ENCODE data around the gene PALD1.

Gene PALD1

DNA sequence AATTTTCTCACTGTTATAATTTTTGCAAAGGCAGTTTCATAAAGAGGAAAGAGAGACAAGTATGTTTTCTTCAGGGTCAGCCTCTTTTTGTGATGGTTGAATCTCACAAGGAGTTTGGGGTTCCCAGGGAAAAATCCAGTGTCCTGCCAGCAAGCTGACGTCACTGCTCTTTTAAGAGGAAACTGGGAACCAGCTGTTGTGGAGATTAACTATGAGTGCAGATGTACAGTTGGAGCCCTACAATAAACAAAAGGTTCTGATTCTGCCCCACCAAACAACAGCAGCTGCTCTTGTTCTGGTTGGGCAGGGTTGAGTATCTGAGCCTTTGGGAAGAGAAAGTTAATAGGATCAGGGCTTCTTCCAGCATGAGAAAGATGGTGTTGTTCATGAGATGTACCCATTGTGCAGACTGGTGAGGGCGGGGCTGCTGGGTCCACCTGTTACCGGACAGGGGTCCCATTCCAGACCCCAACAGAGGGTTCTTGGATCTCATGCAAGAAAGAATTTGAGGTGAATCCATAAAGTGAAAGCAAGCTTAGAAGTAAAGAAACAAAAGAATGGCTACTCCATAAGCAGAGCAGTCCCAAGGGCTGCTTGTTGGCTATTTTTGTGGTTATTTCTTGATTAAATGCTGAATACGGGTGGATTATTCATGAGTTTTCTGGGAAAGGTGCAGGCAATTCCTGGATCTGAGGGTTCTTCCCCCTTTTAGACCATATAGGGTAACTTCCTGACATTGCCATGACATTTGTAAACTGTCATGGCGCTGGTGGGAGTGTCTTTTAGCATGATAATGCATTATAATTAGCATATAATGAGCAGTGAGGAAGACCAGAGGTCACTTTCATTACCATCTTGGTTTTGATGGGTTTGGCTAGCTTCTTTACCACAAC lies 111.4 kb downstream of the PALD1 start:
- no peak for DNase-seq (ENCODE audit: low read depth, low spot score)

GRCh38 chr10:70590655-70591416 lies 112.3 kb downstream of the PALD1 start:
- DNase-seq (ENCODE audit: low read depth, low spot score): no peak

GRCh38 chr10:70592186-70592735 lies 113.7 kb downstream of the PALD1 start:
- DNase-seq (ENCODE audit: low read depth, low spot score): no peak

DNA sequence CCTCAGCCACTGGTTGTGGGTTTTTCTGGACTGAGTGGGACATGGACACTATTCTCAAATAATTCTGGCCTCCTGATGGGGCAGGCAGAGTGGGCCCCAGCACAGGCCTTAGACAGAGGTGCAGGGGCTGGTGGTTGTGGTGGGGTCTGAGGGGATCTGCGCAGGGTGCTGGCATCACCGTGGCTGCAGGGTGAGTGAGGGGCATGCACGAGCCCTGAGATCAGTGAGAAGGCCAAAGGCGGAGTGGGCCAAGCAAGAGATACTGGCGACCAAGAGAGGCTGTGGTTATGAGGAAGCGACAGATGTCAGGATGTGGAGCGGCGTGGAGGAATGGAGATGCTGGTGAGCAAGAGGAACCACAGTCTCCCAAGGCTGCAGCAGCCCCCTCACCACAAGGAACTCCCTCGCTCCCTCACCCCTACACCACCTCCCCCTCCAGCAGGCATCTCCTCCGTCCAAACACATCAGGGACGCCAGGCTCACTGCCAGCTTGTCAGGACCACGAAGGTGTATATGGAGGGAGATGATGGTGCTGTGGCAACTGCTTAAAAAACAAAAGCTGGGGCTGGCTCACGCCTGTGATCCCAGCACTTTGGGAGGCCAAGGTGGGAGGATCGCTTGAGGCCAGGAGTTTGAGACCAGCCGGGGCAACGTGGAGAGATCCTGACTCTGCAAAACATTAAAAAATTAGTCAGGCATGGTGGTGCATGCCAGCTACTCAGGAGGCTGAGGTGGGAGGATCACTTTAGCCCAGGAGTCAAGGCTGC lies 114.4 kb downstream of the PALD1 start:
- no peak for DNase-seq (ENCODE audit: low read depth, low spot score)

DNA sequence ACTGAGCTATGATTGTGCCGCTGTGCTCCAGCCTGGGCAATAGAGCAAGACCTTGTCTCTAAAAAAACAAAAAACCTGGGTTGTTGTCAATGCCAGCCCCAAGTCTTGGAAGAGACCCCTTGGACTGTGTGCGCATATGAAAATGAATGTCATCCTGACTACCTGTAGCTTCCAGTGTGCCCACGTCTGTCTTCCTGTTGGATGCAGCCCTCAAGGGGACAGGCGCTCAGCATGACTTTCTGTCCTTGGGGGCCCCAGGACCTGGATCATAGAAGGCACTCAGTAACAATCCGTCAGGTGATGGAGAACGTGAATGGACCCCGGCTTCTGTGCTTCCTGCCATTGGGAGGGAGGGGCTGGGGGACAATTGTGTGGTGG lies 114.9 kb downstream of the PALD1 start:
- DNase-seq (ENCODE audit: low read depth, low spot score): no peak

- no peak for DNase-seq (ENCODE audit: low read depth, low spot score)
Observed at GRCh38 chr10:70594161-70594560, 115.6 kb downstream of the PALD1 start.

DNA sequence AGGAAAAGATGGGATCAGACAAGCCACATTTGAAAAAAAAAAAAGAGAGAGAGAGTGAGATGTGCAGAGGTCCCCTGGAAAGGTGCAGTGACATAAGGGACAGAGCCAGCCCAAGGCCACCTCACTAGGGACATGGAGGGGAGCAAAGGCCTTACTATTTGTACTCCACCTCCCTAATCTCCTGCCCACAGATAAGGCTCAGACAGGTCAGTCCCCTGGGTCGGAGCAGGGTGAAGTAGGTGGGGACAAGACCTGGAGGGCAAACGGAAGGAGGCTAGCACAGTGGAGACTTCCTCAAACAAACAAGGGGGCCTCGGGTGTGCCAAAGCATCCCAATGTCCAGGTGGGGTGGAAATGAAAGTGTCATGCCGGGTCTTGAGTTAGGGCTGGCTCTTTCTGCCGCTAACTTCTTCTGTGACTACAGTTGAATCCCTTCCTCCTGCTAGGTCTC lies 117.0 kb downstream of the PALD1 start:
- no peak for DNase-seq (ENCODE audit: low read depth, low spot score)

DNA sequence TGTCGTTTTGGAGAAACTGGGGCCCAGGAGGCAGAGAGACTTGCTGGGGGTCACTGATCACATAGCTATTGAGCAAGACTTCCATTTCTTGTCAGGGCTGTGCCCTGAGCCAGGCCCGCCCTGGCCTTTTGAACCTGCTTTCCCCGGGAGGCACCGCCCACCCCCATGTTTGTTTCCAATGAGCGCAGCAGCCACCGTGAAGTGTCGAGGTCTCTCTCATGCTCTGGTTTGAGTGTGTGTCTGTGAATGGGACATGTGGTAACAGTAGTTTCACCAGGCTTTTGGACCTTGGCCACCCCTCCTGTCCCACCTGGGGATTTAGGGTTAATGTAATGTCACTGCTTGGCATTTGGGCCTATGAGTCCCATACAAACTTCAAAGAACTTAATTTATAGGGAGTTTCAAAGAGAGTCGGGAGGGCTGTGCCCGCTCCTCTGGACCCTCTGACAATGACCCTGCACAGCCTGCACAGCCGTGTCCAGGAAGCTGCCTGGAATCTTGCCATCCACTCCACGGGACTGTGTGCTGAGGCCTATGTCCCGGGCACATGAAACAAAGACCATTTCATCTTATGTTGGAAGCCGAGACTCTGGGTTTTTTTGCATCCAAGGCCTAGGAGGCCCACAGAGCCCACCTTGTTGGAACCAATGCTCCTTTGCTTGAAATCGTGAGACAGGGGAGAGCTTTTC lies 117.7 kb downstream of the PALD1 start:
- DNase-seq (ENCODE audit: low read depth, low spot score): no peak

DNA sequence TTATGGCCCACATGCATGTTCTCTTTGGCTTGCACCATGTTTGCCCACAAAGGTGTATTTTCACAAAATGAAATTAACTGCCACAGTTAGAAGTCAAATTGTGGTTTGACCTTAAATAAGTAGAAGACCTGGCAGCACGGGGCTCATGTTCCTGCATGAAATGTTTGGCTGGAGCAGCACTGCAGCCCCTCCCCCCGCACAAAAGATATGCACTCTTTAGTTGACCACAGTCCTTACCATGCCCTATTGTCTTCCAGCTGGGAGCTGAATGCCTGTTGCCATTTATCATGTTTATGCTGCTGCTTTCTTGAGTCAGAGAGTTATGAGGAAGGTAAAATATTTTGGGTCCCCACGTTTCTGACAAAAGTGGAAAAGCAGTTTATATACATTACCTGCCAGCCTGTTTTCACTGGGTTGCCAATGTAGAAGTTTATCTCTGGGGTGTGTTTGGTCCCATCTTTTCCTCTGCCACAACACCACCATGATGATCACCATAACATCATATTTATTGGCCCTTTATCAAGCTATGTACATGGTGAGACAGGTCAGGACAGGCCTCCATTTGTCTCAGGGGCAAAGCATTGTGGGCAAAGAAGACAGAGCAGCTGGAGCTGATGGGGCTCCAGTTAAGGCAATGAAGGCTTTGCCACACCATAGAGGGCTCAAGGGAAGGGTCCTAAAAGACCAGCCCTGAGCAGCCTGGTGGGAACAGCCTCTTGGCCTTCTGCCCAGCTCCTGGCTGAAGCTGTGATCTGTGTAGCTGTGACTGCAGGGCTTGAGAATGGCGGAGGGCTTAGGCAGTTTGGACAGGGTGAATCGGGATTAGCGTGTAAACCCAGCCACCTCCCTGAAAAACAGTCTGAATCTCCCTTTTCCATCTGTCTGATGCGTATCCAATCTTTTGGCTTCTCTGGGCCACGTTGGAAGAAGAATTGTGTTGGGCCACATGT lies 118.6 kb downstream of the PALD1 start:
- no peak for DNase-seq (ENCODE audit: low read depth, low spot score)

DNA sequence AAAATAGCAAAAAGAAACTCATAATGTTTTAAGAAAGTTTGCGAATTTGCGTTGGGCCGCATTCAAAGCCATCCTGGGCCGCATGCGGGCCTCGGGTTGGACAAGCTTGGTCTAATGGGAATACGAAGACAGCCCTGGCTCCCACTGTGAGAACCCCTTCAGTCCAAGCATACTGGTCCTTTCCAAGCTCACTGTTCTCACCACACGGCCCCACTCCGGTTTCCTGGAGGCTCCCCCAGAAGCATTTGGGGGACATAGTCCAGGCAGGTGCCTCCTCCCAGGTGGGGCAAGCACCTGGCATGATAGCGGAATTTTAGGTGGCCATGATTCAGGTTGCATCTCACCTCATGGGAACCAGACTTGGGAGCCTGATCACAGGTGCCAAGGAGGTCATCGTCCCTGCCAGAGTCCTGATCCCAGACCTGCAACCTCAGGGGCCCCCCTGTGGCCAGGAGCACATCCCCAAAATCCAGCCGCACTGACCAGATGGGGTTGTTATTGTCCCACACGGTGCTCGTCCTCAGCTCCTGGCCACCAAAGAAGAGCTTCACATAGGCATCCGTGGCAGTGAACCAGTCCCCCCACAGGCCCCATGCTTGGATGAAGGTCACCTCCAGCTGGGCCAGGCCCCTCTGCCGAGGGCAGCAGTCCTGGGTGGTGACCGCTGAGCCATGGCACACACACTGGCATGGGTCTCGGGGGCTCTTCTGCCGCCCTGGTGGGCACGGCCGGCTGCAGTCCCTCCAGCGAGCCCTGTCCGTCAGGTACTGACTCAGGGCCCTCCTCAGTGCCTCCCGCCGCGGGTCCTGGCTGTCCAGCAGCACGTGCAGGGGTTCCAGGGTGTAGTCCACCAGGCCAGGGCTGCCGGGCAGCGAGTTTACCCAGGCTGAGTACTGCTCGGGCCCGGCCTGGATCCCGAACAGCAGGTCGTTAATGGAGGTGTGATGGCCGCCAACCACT lies 119.6 kb downstream of the PALD1 start:
- no peak for DNase-seq (ENCODE audit: low read depth, low spot score)

DNA sequence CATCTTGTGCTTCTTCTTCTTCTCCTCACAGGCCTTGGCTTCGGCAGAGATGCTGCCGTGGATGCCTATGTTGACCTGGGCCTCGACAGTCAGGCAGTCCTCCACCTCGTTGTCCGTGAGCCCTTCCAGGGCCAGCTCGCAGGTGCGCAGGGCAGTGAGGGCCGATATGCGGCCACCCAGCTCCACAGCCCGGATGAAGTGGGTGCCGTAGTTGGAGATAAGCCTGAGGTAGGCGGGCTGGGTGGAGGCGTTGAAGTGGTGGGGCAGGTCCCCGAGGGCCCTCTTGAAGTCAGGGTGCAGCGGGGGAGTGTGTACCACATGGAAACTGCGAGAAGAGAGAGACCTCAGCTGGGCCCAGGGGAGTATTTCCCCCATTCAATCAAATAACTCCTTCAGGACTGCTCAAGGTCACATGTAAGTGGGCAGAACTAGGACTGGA lies 120.3 kb downstream of the PALD1 start:
- no peak for DNase-seq (ENCODE audit: low read depth, low spot score)

DNA sequence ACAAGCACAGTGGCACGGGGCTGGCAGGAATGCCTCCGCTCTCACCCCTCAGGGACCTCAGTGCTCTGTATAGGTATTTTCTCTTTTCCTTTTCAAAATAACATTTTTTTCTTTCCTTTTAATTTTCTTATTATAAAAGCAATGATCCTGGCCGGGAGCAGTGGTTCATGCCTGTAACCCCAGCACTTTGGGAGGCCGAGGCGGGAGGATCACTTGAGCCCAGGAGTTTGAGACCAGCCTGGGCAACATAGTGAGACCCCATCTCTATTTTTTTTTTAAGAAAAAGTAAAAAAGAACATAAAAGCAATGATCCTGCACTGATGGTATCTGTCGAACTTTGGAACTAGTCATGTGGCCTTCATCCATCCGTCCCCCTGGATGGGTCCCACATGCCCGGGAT lies 120.8 kb downstream of the PALD1 start:
- no peak for DNase-seq (ENCODE audit: low read depth, low spot score)

DNA sequence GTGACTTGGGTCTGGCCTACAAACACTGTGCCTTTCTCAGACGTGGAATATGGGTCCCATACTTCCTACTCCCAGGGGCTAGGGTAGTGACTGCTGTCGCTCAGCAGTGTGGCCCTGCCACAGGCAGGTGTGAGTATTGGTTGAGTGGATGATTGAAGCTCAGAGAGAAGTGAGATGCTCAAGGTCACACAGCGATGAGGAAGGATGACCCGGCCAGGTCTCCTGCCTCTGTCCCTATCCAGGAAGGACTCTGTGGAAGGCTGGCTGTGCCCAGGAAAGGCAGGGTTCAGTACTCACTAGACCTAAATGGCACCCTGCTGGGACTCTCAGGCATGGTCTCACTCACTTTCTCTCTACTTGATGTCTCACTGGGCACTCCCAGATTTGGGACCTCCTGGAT lies 121.2 kb downstream of the PALD1 start:
- no peak for DNase-seq (ENCODE audit: low read depth, low spot score)

GRCh38 chr10:70600512-70601395 lies 122.2 kb downstream of the PALD1 start:
- no peak for DNase-seq (ENCODE audit: low read depth, low spot score)

GRCh38 chr10:70601746-70602145 lies 123.2 kb downstream of the PALD1 start:
- DNase-seq (ENCODE audit: low read depth, low spot score): no peak

GRCh38 chr10:70602665-70603448 lies 124.3 kb downstream of the PALD1 start, which contains the start of gene PRF1:
Gene PRF1 (minus strand): TSS chr10:70602741. CDS start chr10:70600902, 1,839 bp downstream.
- DNase-seq (ENCODE audit: low read depth, low spot score): peak; percentile 50

GRCh38 chr10:70603449-70603801 lies 124.9 kb downstream of the PALD1 start:
- DNase-seq (ENCODE audit: low read depth, low spot score): no peak

Data from activated CD4-positive, CD25-positive, alpha-beta regulatory T cell treated with anti-CD3 and anti-CD28 coated beads, Interleukin-2, amount 50 U/mL, for 16 hours (primary cell).